ENCODE data around the gene RCOR1.
A peak's percentile ranks its signal among the peaks of the same experiment; 100 is the strongest.

RCOR1 gene

DNA sequence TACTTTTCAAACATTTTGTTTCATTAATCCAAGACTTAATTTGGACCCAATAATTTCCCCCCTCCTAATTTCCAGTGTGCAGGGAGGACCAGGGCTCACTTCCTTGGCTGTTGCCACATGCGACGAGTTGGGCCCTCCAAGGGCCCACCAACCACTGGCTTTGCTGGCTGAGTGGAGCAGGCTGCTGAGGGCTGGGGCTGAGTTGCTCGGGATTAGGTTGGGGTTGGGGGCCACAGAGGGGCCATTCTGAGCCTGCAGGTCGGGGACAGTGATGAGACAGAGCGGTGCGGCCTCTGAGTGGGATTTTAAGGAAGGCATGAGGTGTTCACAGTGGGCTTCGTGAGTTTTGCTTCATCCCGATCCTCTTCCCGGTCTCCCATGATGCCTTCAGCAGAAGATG lies 178.7 kb downstream of the RCOR1 start:
- DNase-seq (ENCODE audit: low read depth in 1 of 2, low spot score in 1 of 2): no peak

GRCh38 chr14:102772781-102773570 lies 180.5 kb downstream of the RCOR1 start:
- no peak for DNase-seq (ENCODE audit: low read depth in 1 of 2, low spot score in 1 of 2)

GRCh38 chr14:102774391-102775153 lies 182.1 kb downstream of the RCOR1 start:
- DNase-seq (ENCODE audit: low read depth in 1 of 2, low spot score in 1 of 2): peak; percentile 16 to 53

GRCh38 chr14:102775855-102776760 lies 183.7 kb downstream of the RCOR1 start:
- DNase-seq (ENCODE audit: low read depth in 1 of 2, low spot score in 1 of 2): no peak

GRCh38 chr14:102776761-102777710 lies 184.6 kb downstream of the RCOR1 start, which contains the start of gene TRAF3:
Gene TRAF3 (plus strand): TSS chr14:102777449. CDS start chr14:102870202, 92,753 bp downstream.
- peak; percentile 68 to 70 for DNase-seq (ENCODE audit: low read depth in 1 of 2, low spot score in 1 of 2)

DNA sequence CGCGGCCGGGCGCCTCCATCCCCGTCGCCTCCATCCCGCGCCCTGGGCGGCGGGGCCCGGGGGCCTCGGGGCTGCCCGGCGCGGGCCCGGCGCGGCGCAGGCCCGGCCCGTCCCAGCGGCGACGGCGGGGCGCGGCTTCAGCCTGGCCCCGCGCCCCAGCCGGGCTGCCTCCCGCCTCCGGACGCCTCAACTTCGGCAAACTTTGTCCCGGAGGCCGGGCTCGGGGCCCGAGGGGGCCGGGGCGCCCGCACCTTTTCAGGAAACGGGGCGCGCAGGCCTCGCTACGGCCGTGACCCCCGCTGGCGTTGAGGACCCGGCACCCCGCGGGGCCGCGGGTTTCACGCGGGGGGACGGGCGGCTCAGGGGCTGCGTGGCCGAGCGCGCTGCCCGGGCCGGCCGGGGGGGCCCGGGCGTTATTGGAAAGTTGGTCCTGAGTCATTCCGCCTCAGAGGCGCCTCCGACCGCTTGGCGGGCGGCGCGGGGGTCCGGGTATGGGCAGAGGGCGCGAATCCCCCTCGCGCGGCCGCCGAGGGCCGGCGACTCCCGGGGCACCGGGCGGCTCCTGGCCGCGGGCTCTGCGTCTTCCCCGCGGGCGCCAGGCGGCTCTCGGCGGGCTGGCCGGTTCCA lies 185.4 kb downstream of the RCOR1 start:
- DNase-seq (ENCODE audit: low read depth in 1 of 2, low spot score in 1 of 2): peak in 1 of 2 donors; percentile 6

GRCh38 chr14:102778338-102779083 lies 186.1 kb downstream of the RCOR1 start:
- DNase-seq (ENCODE audit: low read depth in 1 of 2, low spot score in 1 of 2): peak in 1 of 2 donors; percentile 9

GRCh38 chr14:102779084-102779462 lies 186.6 kb downstream of the RCOR1 start:
- no peak for DNase-seq (ENCODE audit: low read depth in 1 of 2, low spot score in 1 of 2)

GRCh38 chr14:102779574-102780315 lies 187.3 kb downstream of the RCOR1 start:
- DNase-seq (ENCODE audit: low read depth in 1 of 2, low spot score in 1 of 2): no peak
